Embryonic facial prominence (tissue), 1 donor: ENCODE data around the gene KDM6A.
"Not testable (repeated sequence)": the region's sequence is repeated elsewhere in the genome, so short reads cannot be mapped to it uniquely, and the experiment has no call there.

Experiments
- DNase-seq: peaks from one replicate; pipeline ENCODE4 v3.0.0-alpha.2; 2016; ENCODE audit errors: extremely low spot score

Gene KDM6A

GRCh38 chrX:44922980-44923379 lies 50.0 kb downstream of the KDM6A start:
- DNase-seq: no peak

GRCh38 chrX:44927398-44927797 lies 54.4 kb downstream of the KDM6A start:
- DNase-seq: no peak

GRCh38 chrX:44931441-44931973 lies 58.5 kb downstream of the KDM6A start:
- no peak for DNase-seq

- DNase-seq: no peak
Measured at GRCh38 chrX:44935172-44935571, 62.2 kb downstream of the KDM6A start.

- no peak for DNase-seq
Measured at GRCh38 chrX:44935640-44936039, 62.7 kb downstream of the KDM6A start.

GRCh38 chrX:44937606-44938005 lies 64.6 kb downstream of the KDM6A start:
- no peak for DNase-seq

- no peak for DNase-seq
Measured at GRCh38 chrX:44938111-44938510, 65.1 kb downstream of the KDM6A start.

- DNase-seq: not testable (repeated sequence)
Measured at GRCh38 chrX:44940541-44940940, 67.6 kb downstream of the KDM6A start.

GRCh38 chrX:44943007-44943406 lies 70.0 kb downstream of the KDM6A start:
- no peak for DNase-seq

GRCh38 chrX:44944894-44945293 lies 71.9 kb downstream of the KDM6A start:
- DNase-seq: no peak

- DNase-seq: no peak
Measured at GRCh38 chrX:44945736-44946135, 72.7 kb downstream of the KDM6A start.

- DNase-seq: no peak
Measured at GRCh38 chrX:44946771-44947170, 73.8 kb downstream of the KDM6A start.

- no peak for DNase-seq
Measured at GRCh38 chrX:44947995-44948394, 75.0 kb downstream of the KDM6A start.

GRCh38 chrX:44948406-44948805 lies 75.4 kb downstream of the KDM6A start:
- no peak for DNase-seq

GRCh38 chrX:44949125-44949524 lies 76.1 kb downstream of the KDM6A start:
- DNase-seq: no peak

- not testable (repeated sequence) for DNase-seq
Measured at GRCh38 chrX:44950471-44951366, 77.7 kb downstream of the KDM6A start.

- DNase-seq: no peak
Measured at GRCh38 chrX:44951572-44952067, 78.6 kb downstream of the KDM6A start.

GRCh38 chrX:44952329-44953027 lies 79.5 kb downstream of the KDM6A start:
- no peak for DNase-seq

GRCh38 chrX:44953734-44954502 lies 80.9 kb downstream of the KDM6A start:
- DNase-seq: no peak

- no peak for DNase-seq
Measured at GRCh38 chrX:44954562-44954961, 81.6 kb downstream of the KDM6A start.

GRCh38 chrX:44957848-44958247 lies 84.9 kb downstream of the KDM6A start:
- no peak for DNase-seq

- DNase-seq: no peak
Measured at GRCh38 chrX:44958480-44958879, 85.5 kb downstream of the KDM6A start.
